ENCODE data around the gene DRC7.
"Not testable (repeated sequence)": the region's sequence is repeated elsewhere in the genome, so short reads cannot be mapped to it uniquely, and the experiment has no call there.

DRC7 gene

DNA sequence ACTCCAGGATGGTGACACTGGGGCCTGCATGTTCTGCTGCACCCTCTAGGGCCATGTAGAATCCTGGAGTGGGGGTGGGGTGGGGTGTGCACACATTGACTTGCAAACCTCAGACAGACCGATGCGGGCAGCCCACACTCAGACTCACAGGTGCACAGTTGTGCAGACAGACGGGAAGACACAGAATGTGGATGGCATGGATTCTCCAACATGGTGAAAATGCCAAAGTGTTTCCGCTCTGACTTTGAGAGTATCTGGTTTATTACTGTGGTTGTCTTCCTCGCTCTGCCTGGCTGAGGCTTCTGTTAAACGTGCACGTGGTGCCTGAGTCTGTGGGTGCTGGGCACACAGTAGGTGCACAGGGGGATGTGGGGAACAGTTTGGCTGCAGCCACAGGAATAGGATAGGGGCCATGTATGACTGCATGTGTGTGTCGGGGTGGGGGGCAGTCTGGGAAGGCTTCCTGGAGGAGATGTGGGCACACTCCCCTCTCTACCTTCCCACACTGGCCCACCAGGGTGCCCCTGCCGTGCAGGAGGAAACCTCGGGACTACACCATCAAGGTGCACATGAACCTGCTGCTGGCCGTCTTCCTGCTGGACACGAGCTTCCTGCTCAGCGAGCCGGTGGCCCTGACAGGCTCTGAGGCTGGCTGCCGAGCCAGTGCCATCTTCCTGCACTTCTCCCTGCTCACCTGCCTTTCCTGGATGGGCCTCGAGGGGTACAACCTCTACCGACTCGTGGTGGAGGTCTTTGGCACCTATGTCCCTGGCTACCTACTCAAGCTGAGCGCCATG lies 35.5 kb upstream of the DRC7 start:
- no peak for DNase-seq (ENCODE audit: low read depth in 2 of 2)

GRCh38 chr16:57660715-57661463 lies 33.7 kb upstream of the DRC7 start:
- DNase-seq (ENCODE audit: low read depth in 2 of 2): no peak

- no peak for DNase-seq (ENCODE audit: low read depth in 2 of 2)
Measured at GRCh38 chr16:57661510-57661909, 33.1 kb upstream of the DRC7 start.

GRCh38 chr16:57661936-57662906 lies 32.4 kb upstream of the DRC7 start:
- DNase-seq (ENCODE audit: low read depth in 2 of 2): no peak

- DNase-seq (ENCODE audit: low read depth in 2 of 2): no peak
Measured at GRCh38 chr16:57663436-57663835, 31.2 kb upstream of the DRC7 start.

DNA sequence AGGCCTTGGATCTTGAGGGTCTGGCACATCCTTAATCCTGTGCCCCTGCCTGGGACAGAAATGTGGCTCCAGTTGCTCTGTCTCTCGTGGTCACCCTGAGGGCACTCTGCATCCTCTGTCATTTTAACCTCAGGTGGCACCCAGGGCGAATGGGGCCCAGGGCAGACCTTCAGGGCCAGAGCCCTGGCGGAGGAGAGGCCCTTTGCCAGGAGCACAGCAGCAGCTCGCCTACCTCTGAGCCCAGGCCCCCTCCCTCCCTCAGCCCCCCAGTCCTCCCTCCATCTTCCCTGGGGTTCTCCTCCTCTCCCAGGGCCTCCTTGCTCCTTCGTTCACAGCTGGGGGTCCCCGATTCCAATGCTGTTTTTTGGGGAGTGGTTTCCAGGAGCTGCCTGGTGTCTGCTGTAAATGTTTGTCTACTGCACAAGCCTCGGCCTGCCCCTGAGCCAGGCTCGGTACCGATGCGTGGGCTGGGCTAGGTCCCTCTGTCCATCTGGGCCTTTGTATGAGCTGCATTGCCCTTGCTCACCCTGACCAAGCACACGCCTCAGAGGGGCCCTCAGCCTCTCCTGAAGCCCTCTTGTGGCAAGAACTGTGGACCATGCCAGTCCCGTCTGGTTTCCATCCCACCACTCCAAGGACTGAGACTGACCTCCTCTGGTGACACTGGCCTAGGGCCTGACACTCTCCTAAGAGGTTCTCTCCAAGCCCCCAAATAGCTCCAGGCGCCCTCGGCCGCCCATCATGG lies 30.5 kb upstream of the DRC7 start:
- no peak for DNase-seq (ENCODE audit: low read depth in 2 of 2)

DNA sequence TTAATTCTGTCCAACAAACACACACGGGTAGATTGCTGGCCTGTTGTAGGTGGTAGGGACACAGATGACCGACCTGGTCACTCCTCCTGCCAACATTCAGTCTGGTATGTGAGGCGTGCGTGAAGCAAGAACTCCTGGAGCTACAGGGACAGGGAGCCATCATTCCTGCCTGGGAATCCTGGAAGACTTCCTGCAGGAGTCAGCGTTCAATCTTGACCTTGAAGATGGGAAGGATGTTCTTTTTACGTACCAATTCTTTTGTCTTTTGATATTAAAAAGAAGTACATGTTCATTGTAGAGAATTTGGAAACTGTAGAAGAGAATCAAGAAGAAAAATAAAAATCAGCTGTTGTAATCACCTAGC lies 30.0 kb upstream of the DRC7 start:
- DNase-seq (ENCODE audit: low read depth in 2 of 2): no peak

- DNase-seq (ENCODE audit: low read depth in 2 of 2): no peak
Measured at GRCh38 chr16:57665541-57665940, 29.1 kb upstream of the DRC7 start.

DNA sequence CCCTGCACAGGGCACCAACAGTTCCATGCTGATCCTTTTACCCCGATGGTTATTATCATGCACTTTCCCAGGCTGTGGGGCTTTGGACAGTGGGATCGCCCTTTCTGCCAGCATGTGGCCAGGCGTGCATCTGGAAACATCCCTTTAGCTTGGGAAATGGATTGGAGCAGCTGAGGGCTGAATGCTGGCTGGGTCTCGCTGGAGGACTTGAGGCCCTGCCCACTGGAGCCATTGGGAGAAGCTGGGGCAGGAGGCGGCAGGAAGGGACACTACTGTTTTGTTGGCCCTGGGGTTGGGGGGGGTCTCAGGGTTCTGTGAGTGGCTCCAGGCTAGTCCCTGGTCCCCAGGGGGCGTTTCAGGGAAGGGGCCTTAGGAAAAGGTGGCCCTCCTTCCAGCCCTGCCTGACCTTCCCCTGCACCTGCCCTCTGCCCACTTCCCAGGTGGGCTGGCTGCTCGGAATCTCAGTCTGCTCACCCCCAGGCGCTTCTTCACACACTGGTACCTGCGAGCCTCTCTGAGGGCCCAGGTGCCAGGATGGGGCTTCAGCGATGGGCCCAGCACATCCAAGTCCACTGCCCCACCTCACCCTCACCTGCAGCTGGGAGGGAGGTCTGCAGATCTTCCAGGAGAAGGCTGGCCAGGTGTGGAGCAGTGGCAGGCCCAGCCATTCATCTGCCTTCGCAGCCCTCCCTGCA lies 28.1 kb upstream of the DRC7 start:
- no peak for DNase-seq (ENCODE audit: low read depth in 2 of 2)

DNA sequence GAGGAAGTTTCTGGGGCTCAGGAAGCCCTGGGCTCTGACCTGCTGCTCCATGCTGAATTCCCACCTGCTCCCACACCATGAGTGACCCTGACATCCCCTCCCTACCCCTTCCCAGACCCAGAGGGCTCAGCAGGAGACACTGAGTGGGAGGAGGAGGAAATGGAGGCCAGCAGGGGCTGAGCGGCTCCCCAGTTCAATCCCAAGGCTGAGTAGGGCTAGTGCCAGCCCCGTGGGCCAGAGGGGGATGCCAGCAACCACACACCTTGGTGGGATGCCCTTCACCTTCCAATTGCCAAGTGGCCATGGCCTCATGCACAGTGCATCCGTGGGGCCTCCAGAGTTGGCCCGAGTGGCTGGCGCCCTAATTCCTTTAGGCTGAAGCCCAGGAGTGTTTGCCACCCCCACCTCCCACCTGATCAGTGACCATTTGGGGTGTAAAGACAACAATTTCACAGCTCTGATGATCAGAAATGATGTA lies 27.5 kb upstream of the DRC7 start:
- DNase-seq (ENCODE audit: low read depth in 2 of 2): no peak

- DNase-seq (ENCODE audit: low read depth in 2 of 2): no peak
Measured at GRCh38 chr16:57667526-57668262, 26.9 kb upstream of the DRC7 start.

GRCh38 chr16:57668263-57668571 lies 26.4 kb upstream of the DRC7 start, which contains the start of gene ADGRG3:
Gene ADGRG3, plus strand, starts transcription at chr16:57668306. Its CDS starts 42 bp downstream, at chr16:57668348.
- DNase-seq (ENCODE audit: low read depth in 2 of 2): no peak

DNA sequence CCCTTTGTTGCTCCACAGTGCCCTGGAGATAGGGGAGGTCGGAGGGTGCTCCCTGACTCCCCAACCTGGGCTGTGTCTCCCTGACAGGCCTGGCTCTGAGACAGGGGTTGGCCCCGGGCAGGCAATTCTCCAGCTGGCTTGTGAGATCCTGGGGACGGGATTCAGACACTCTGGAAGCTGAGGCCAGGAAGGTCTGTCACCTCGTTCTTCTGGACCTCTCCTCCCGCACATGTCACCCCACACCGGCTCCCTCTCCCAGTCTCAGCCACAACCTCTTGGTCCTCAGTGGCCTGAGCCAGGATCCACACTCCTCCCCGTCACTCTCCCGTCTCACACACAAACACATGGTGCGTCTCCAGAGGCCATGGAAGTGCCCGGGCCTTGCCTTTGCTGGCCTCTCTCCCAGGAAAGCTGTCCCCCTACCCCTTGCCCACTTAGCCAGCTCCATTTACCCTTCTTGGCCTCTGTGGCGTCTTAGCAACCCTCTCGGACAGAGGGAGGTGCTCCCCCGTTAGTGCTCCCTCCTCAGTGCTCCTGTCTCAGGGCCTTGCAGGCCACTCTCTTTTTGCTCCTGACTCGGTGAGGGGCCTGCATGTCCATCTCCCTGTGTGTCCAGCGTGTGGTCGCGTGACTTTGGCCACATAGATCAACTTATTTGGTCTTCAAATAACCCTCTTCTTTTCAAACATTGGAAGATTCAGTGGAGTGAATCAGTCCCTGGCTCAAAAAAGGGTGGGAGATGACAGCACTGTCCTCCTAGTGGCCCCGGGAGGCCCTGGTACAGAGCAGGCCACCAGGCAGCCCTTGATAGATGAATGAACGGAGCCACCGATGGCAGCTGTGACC lies 25.8 kb upstream of the DRC7 start:
- DNase-seq (ENCODE audit: low read depth in 2 of 2): no peak

DNA sequence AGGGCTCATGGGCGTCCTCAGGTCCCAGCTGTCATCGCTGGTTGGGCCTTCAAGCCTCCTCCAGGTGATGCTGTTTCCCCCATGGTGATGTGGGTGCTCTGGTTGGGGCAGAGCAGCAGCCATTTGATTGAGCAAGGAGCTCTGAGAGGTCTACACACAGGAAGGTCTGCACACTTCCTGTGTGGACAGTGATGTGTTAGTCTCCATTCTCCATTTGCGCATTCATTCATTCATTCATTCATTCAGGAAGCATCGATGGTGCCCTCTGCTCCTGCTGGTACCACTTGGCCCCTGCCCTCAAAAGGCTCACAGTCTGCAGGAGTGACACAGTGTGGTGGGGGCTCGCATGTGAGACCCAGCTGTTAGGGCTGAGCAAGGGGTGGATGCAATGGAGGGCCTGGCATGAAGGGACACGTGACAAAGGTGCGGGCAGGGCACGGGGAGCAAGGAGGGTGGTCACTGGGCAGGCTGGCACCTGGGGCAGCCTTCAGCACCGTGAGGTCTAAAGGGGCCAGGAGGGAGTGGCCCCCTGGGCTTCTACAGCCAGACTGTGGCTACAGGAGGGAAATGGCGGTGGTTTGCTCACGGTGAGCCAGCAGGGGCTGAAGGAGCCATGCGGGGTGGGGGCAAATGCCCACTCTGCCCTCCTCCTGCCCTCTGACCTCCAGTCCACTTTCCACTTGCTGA lies 25.0 kb upstream of the DRC7 start:
- DNase-seq (ENCODE audit: low read depth in 2 of 2): no peak

- no peak for DNase-seq (ENCODE audit: low read depth in 2 of 2)
Measured at GRCh38 chr16:57670196-57670595, 24.4 kb upstream of the DRC7 start.

DNA sequence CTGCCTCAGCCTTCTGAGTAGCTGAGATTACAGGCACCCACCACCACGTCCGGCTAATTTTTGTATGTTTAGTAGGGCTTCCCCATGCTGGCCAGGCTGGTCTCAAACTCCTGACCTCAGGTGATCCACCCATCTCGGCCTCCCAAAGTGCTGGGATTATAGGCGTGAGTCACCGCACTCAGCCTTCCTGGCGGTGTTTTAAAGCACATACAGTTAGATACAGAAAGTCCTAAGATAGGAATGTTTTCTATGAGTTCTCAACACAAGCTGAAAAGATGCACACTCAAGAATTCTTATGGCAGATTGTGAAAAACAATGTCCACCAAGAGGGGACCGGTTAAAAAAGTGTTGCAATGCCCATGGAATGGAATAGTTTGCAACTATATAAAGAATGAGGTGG lies 23.2 kb upstream of the DRC7 start:
- DNase-seq (ENCODE audit: low read depth in 2 of 2): not testable (repeated sequence)

DNA sequence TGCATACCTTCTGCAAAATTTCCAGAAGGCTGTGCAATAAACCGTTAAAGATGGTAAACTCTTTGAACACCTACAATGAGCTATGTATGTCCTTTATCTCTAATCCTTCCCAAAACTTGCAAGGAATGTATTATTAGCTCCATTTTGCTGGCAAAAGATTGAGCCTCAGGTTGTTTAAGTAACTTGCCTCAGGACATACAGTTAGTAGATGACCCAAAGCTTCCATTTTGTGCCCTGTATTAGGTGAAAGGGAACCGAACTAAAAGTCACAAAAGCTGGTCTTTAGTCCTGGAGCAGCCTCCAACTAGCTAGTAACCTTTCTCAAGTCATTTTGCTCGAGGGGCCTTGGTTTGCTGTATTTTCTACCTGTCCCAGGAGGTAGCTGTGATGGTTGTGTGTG lies 22.2 kb upstream of the DRC7 start:
- no peak for DNase-seq (ENCODE audit: low read depth in 2 of 2)

GRCh38 chr16:57672824-57673223 lies 21.8 kb upstream of the DRC7 start:
- DNase-seq (ENCODE audit: low read depth in 2 of 2): no peak
